H9 (cell line): Measurements from ENCODE around the gene SLC35F5. TPM values are rescaled to one million over a fixed set of nuclear protein-coding genes. Genes with fewer than 3 reads are reported as not detected.
A peak's percentile ranks its signal among the peaks of the same experiment; 100 is the strongest.

Experiments used
- DNase-seq: peaks from one replicate; pipeline ENCODE4 v3.0.0-alpha.2; 2017
- H2AFZ ChIP-seq: one replicate; pipeline ENCODE4 v1.6.1; 2013; ENCODE audit warnings: mild to moderate bottlenecking, low read length, control low read depth, moderate library complexity
- H2AK5ac ChIP-seq: 2 replicates; pipeline ENCODE4 v1.6.1; 2013; ENCODE audit warnings: low read length, control low read depth, mixed read lengths; ENCODE audit not compliant: insufficient read length
- H2BK120ac ChIP-seq: one replicate; pipeline ENCODE4 v1.6.1; 2013; ENCODE audit warnings: low read depth, mild to moderate bottlenecking, low read length, control low read depth, inconsistent platforms; ENCODE audit not compliant: poor library complexity, severe bottlenecking
- H2BK12ac ChIP-seq: 2 replicates; pipeline ENCODE4 v1.6.1; 2013; ENCODE audit warnings: low read length, control low read depth, mixed read lengths, low read depth; ENCODE audit not compliant: insufficient read length
- H2BK15ac ChIP-seq: 2 replicates; pipeline ENCODE4 v1.6.1; 2013; ENCODE audit warnings: low read depth, low read length, control low read depth
- H2BK20ac ChIP-seq: one replicate; pipeline ENCODE4 v1.6.1; 2013; ENCODE audit warnings: low read depth, mild to moderate bottlenecking, low read length, control low read depth, inconsistent platforms; ENCODE audit not compliant: poor library complexity, severe bottlenecking
- H2BK5ac ChIP-seq: 2 replicates; pipeline ENCODE4 v1.6.1; 2013; ENCODE audit warnings: low read length, control low read depth, mixed read lengths; ENCODE audit not compliant: insufficient read length
- H3K14ac ChIP-seq: 2 replicates; pipeline ENCODE4 v1.6.1; 2013; ENCODE audit warnings: low read length, control low read depth; ENCODE audit not compliant: insufficient read depth
- H3K18ac ChIP-seq: 2 replicates; pipeline ENCODE4 v1.6.1; 2013; ENCODE audit warnings: low read depth, mild to moderate bottlenecking, mixed read lengths, low read length, control low read depth; ENCODE audit not compliant: insufficient read length
- H3K23ac ChIP-seq: 2 replicates; pipeline ENCODE4 v1.6.1; 2013; ENCODE audit warnings: low read length, control low read depth, mixed read lengths, low read depth; ENCODE audit not compliant: insufficient read length
- H3K23me2 ChIP-seq: 2 replicates; pipeline ENCODE4 v1.6.1; 2013; ENCODE audit warnings: low read depth, mild to moderate bottlenecking, mixed read lengths, low read length, control low read depth; ENCODE audit not compliant: insufficient read length, poor library complexity, severe bottlenecking
- H3K27ac ChIP-seq: 2 replicates; pipeline ENCODE4 v1.5.1; 2013; ENCODE audit warnings: low read length, control low read depth, mixed read lengths, low read depth; ENCODE audit not compliant: insufficient read length
- H3K27me3 ChIP-seq: 2 replicates; pipeline ENCODE4 v1.6.1; 2013; ENCODE audit warnings: low read length, control low read depth, inconsistent platforms; ENCODE audit not compliant: insufficient read depth
- H3K4ac ChIP-seq: 2 replicates; pipeline ENCODE4 v1.6.1; 2013; ENCODE audit warnings: low read depth, mild to moderate bottlenecking, control low read depth, inconsistent platforms, low read length, moderate library complexity
- H3K4me1 ChIP-seq: 2 replicates; pipeline ENCODE4 v1.6.1; 2013; ENCODE audit warnings: low read length, control low read depth, inconsistent platforms; ENCODE audit not compliant: insufficient read depth
- H3K4me2 ChIP-seq: 2 replicates; pipeline ENCODE4 v1.6.1; 2013; ENCODE audit warnings: low read length, control low read depth, mixed read lengths; ENCODE audit not compliant: insufficient read length, insufficient read depth
- H3K56ac ChIP-seq: 2 replicates; pipeline ENCODE4 v1.6.1; 2013; ENCODE audit warnings: low read depth, mild to moderate bottlenecking, mixed read lengths, low read length, control low read depth; ENCODE audit not compliant: insufficient read length
- H3K79me1 ChIP-seq: 2 replicates; pipeline ENCODE4 v1.6.1; 2013; ENCODE audit warnings: low read depth, mild to moderate bottlenecking, moderate library complexity, low read length, control low read depth, inconsistent platforms; ENCODE audit not compliant: insufficient read depth, poor library complexity, severe bottlenecking
- H3K79me2 ChIP-seq: 2 replicates; pipeline ENCODE4 v1.6.1; 2013; ENCODE audit warnings: low read length, control low read depth, inconsistent platforms; ENCODE audit not compliant: insufficient read depth
- H3K9ac ChIP-seq: 2 replicates; pipeline ENCODE4 v1.6.1; 2013; ENCODE audit warnings: low read length, control low read depth, mixed read lengths; ENCODE audit not compliant: insufficient read length; ENCODE audit errors: extremely low read depth
- H3K9me3 ChIP-seq: one replicate; pipeline ENCODE4 v1.6.1; 2013; ENCODE audit warnings: low read depth, low read length, inconsistent platforms; ENCODE audit not compliant: control insufficient read depth
- H3T11ph ChIP-seq: one replicate; pipeline ENCODE4 v1.6.1; 2013; ENCODE audit warnings: mild to moderate bottlenecking, low read length, control low read depth, inconsistent platforms
- H4K20me1 ChIP-seq: one replicate; pipeline ENCODE4 v1.6.1; 2013; ENCODE audit not compliant: control insufficient read depth, insufficient read length, insufficient read depth
- H4K5ac ChIP-seq: 2 replicates; pipeline ENCODE4 v1.6.1; 2013; ENCODE audit warnings: low read depth, mild to moderate bottlenecking, mixed read lengths, low read length, control low read depth; ENCODE audit not compliant: insufficient read length
- H4K8ac ChIP-seq: replicated peaks from 2 replicates; pipeline ENCODE4 v1.6.1; 2013; ENCODE audit warnings: low read length, control low read depth, mixed read lengths, low read depth; ENCODE audit not compliant: insufficient read length
- H4K91ac ChIP-seq: 2 replicates; pipeline ENCODE4 v1.6.1; 2013; ENCODE audit warnings: low read depth, mild to moderate bottlenecking, moderate library complexity, mixed read lengths, low read length, control low read depth; ENCODE audit not compliant: insufficient read length
- H3K27ac Mint-ChIP-seq, 3 experiments: 2 replicates in 2 of 3; 3 replicates in 1 of 3; pipeline ENCODE4 v1.8.0; 2020 to 2021; ENCODE audit warnings: mixed read lengths in 3 of 3, mild to moderate bottlenecking in 1 of 3, moderate library complexity in 1 of 3
- H3K27me3 Mint-ChIP-seq: 2 replicates; pipeline ENCODE4 v1.8.0; 2021; ENCODE audit warnings: low read depth, mild to moderate bottlenecking, moderate library complexity, mixed read lengths
- H3K36me3 Mint-ChIP-seq, 3 experiments: 2 replicates in 2 of 3; 3 replicates in 1 of 3; pipeline ENCODE4 v1.8.0; 2020 to 2021; ENCODE audit warnings: low read depth in 3 of 3, mixed read lengths in 3 of 3; ENCODE audit not compliant: insufficient read depth in 1 of 3
- H3K4me1 Mint-ChIP-seq, 2 experiments: 2 replicates each; pipeline ENCODE4 v1.8.0; 2020; ENCODE audit warnings: mixed read lengths in 2 of 2
- H3K4me3 Mint-ChIP-seq, 2 experiments: 2 replicates in 1 of 2; 3 replicates in 1 of 2; pipeline ENCODE4 v1.8.0; 2020 to 2021; ENCODE audit warnings: mild to moderate bottlenecking in 2 of 2, mixed read lengths in 2 of 2, moderate library complexity in 1 of 2
- H3K9me3 Mint-ChIP-seq, 2 experiments: 2 replicates in 1 of 2; 3 replicates in 1 of 2; pipeline ENCODE4 v1.8.0; 2020; ENCODE audit warnings: mild to moderate bottlenecking in 2 of 2, mixed read lengths in 2 of 2, moderate library complexity in 1 of 2
- CTCF ChIP-seq: fragments of 200-600 bp; sonication (generic); conservative IDR thresholded peaks from 3 replicates; pipeline ENCODE4 v1.8.0; 2021; ENCODE audit warnings: antibody characterized with exemption, mild to moderate bottlenecking
- WGBS: extraction: QIAGEN DNeasy Blood & Tissue Kit; methylation state at CpG from one replicate; pipeline ENCODE4 v1.1.7; 2013; ENCODE audit warnings: missing lambda C conversion rate, low lambda C conversion rate, mixed read lengths; ENCODE audit not compliant: insufficient read length; ENCODE audit errors: extremely low coverage; 5-methylcytosine and 5-hydroxymethylcytosine counted together
- total RNA-seq: library from RNA; stranded (reverse); gene quantifications from 2 replicates; pipeline ENCODE4 v1.2.1, GENCODE V29; 2021

The SLC35F5 gene
- total RNA-seq, 1 experiment from 2014 or later = 31.3 TPM

- H3K27ac Mint-ChIP-seq = no peak overlapping the region
- Histone ChIP-seq H3K27me3 (no peaks in the 10 kb centered on the region), H2BK5ac (no peak overlapping the region), H3K18ac (no peak overlapping the region), H3K9ac (no peak overlapping the region), H3K79me2 (no peaks in the 10 kb centered on the region), H2BK20ac (no peak overlapping the region), H3K23ac (no peak overlapping the region), H3K23me2 (no peaks in the 10 kb centered on the region), H3K14ac (no peak overlapping the region), H2BK120ac (no peak overlapping the region), H3T11ph (no peak overlapping the region), H3K79me1 (no peaks in the 10 kb centered on the region), H3K27ac (no peak overlapping the region), H3K4ac (no peak overlapping the region), H3K4me1 (no peaks in the 10 kb centered on the region), H3K56ac (no peak overlapping the region), H2AFZ (peak overlapping the region; percentile 14), H4K8ac (no peak overlapping the region), H3K9me3 (no peaks in the 10 kb centered on the region), H4K91ac (no peak overlapping the region), H2BK15ac (no peak overlapping the region), H2BK12ac (no peak overlapping the region), H2AK5ac (no peak overlapping the region), H4K5ac (no peak overlapping the region), H3K4me2 (no peak overlapping the region), H4K20me1 (no peaks in the 10 kb centered on the region)
- peaks cover 3% of the 10 kb centered on the region for H3K27me3 Mint-ChIP-seq
- no peaks in the 10 kb centered on the region for H3K9me3 Mint-ChIP-seq
- H3K4me3 Mint-ChIP-seq = no peak overlapping the region
- no peak for DNase-seq
- no peaks in the 10 kb centered on the region for H3K36me3 Mint-ChIP-seq
- no peak for TF ChIP-seq CTCF
- WGBS = no CpG with 5 or more reads among the region's 8 CpGs
- H3K4me1 Mint-ChIP-seq = no peaks in the 10 kb centered on the region
Observed at GRCh38 chr2:113784823-113785744, 28.6 kb upstream of the SLC35F5 start.
